NCI-H1436 (cell line): ENCODE data around the gene PITHD1.
A peak's percentile ranks its signal among the peaks of the same experiment; 100 is the strongest.
"Not testable (repeated sequence)": the region's sequence is repeated elsewhere in the genome, so short reads cannot be mapped to it uniquely, and the experiment has no call there.

Source experiments
- DNase-seq: peaks from one replicate; lab custom pipeline; 2025; lab: John Stamatoyannopoulos, UW

Gene PITHD1

GRCh38 chr1:23799255-23799569 is 21.0 kb downstream of the PITHD1 start:
- DNase-seq: no peak

- no peak for DNase-seq
Observed at GRCh38 chr1:23799570-23800399, 21.6 kb downstream of the PITHD1 start.

- DNase-seq: peak; percentile 91
Observed at GRCh38 chr1:23800400-23801337, 22.5 kb downstream of the PITHD1 start, which contains the start of gene GALE. GALE (minus strand) TSS chr1:23800754; CDS start chr1:23799007, 1,747 bp downstream.

- DNase-seq: no peak
Observed at GRCh38 chr1:23801338-23801748, 23.1 kb downstream of the PITHD1 start.

GRCh38 chr1:23801876-23802275 is 23.7 kb downstream of the PITHD1 start:
- DNase-seq: no peak

- not testable (repeated sequence) for DNase-seq
Observed at GRCh38 chr1:23802809-23803342, 24.7 kb downstream of the PITHD1 start.

- no peak for DNase-seq
Observed at GRCh38 chr1:23803674-23804073, 25.5 kb downstream of the PITHD1 start.

GRCh38 chr1:23804183-23804835 is 26.1 kb downstream of the PITHD1 start:
- no peak for DNase-seq

- DNase-seq: no peak
Observed at GRCh38 chr1:23805025-23805424, 26.8 kb downstream of the PITHD1 start.

- DNase-seq: no peak
Observed at GRCh38 chr1:23806280-23806679, 28.1 kb downstream of the PITHD1 start.

- DNase-seq: no peak
Observed at GRCh38 chr1:23807453-23807852, 29.2 kb downstream of the PITHD1 start.

- DNase-seq: peak; percentile 38
Observed at GRCh38 chr1:23809751-23810171, 31.5 kb downstream of the PITHD1 start.

- no peak for DNase-seq
Observed at GRCh38 chr1:23810818-23811540, 32.8 kb downstream of the PITHD1 start.

GRCh38 chr1:23814016-23814415 is 35.8 kb downstream of the PITHD1 start:
- no peak for DNase-seq

- DNase-seq: no peak
Observed at GRCh38 chr1:23816361-23816760, 38.1 kb downstream of the PITHD1 start.

GRCh38 chr1:23816906-23817305 is 38.7 kb downstream of the PITHD1 start:
- no peak for DNase-seq

GRCh38 chr1:23817633-23818032 is 39.4 kb downstream of the PITHD1 start:
- no peak for DNase-seq

GRCh38 chr1:23823767-23824166 is 45.5 kb downstream of the PITHD1 start:
- no peak for DNase-seq

GRCh38 chr1:23824711-23825075 is 46.5 kb downstream of the PITHD1 start:
- DNase-seq: no peak

GRCh38 chr1:23825076-23825761 is 47.0 kb downstream of the PITHD1 start, which contains the start of gene HMGCL:
HMGCL (minus strand) TSS chr1:23825429; CDS start chr1:23825415, 14 bp downstream.
- DNase-seq: peak; percentile 86
